ENCODE measurements around the gene CEP112. TPM values are rescaled to one million over a fixed set of nuclear protein-coding genes. Genes with fewer than 3 reads are reported as not detected.

The CEP112 gene
- total and polyA plus RNA-seq, 9 of the 15 experiments (the other 6 are each of a cell fraction or from before 2014, with no cell fraction given), result 0.84 TPM; not detected in 8

- Histone ChIP-seq H3K27ac (ENCODE audit: extremely low read depth, low read depth, low read length) (no peak overlapping the region), H4K20me1 (replicated peaks; ENCODE audit: control insufficient read depth, insufficient read depth, low read length) (no peaks in the 10 kb centered on the region), H3K4me1 (replicated peaks in 1 of 2; ENCODE audit: control insufficient read depth in 2 of 2, insufficient read depth in 2 of 2, low read length in 2 of 2) (no peaks in the 10 kb centered on the region), H3K9ac (ENCODE audit: insufficient read depth in 1 of 2, low read depth in 2 of 2, low read length in 2 of 2) (no peak overlapping the region), H2AFZ (ENCODE audit: low read depth, low read length) (no peak overlapping the region), H3K27me3 (ENCODE audit: control insufficient read depth in 2 of 2, insufficient read depth in 2 of 2, low read length in 2 of 2) (peaks cover 11 to 25% of the 10 kb centered on the region in 2 experiments; a peak in 4 of 5 replicates), H3K9me3 (replicated peaks; ENCODE audit: control insufficient read depth, insufficient read depth, low read depth, low read length) (no peaks in the 10 kb centered on the region), H3K36me3 (ENCODE audit: control insufficient read depth, insufficient read depth, low read length) (no peaks in the 10 kb centered on the region), H3K79me2 (ENCODE audit: control insufficient read depth, insufficient read depth, low read length) (no peaks in the 10 kb centered on the region), H3K4me2 (ENCODE audit: insufficient read depth, low read length) (no peak overlapping the region), H3K9me1 (ENCODE audit: control insufficient read depth, insufficient read depth, low read length) (no peaks in the 10 kb centered on the region), H3K4me3 (no peak overlapping the region)
- no peak for TF ChIP-seq ZNF3 (CRISPR knock-in tag; IDR thresholded peaks at IDR 0.05)
- TF ChIP-seq CBFB (CRISPR knock-in tag; IDR thresholded peaks at IDR 0.05), result no peak
- no peak for TF ChIP-seq NFRKB (IDR thresholded peaks at IDR 0.05; ENCODE audit: low read depth)
- TF ChIP-seq HNRNPLL (IDR thresholded peaks at IDR 0.05; ENCODE audit: low read depth, low read length, poor library complexity, severe bottlenecking), result no peak
- TF ChIP-seq TARDBP (IDR thresholded peaks at IDR 0.05), result no peak
- TF ChIP-seq EWSR1 (IDR thresholded peaks at IDR 0.05; ENCODE audit: borderline replicate concordance, low read depth, partially characterized antibody), result no peak
- TF ChIP-seq ATF2 (CRISPR knock-in tag; IDR thresholded peaks at IDR 0.05), result no peak
- no peak for TF ChIP-seq BRF1 (IDR thresholded peaks at IDR 0.05; ENCODE audit: borderline replicate concordance, extremely low read depth, insufficient read length)
- TF ChIP-seq ZNF586 (CRISPR knock-in tag; conservative IDR thresholded peaks at IDR 0.05), result no peak
- TF ChIP-seq ZNF24 (IDR thresholded peaks at IDR 0.05), result no peak
- no peak for TF ChIP-seq PTRF (tag; IDR thresholded peaks at IDR 0.05)
- no peak for TF ChIP-seq ZNF140 (CRISPR knock-in tag; IDR thresholded peaks at IDR 0.05)
- no peak for TF ChIP-seq ZBTB12 (CRISPR knock-in tag; IDR thresholded peaks at IDR 0.05)
- TF ChIP-seq CXXC5 (CRISPR knock-in tag; IDR thresholded peaks at IDR 0.05), result no peak
- no peak for TF ChIP-seq PREB (CRISPR knock-in tag; IDR thresholded peaks at IDR 0.05)
- no peak for TF ChIP-seq ASH1L (IDR thresholded peaks at IDR 0.05; ENCODE audit: borderline replicate concordance, low read depth, partially characterized antibody)
- TF ChIP-seq HOMEZ (CRISPR knock-in tag; IDR thresholded peaks at IDR 0.05), result no peak
- TF ChIP-seq ZNF696 (CRISPR knock-in tag; conservative IDR thresholded peaks at IDR 0.05), result no peak
- no peak for TF ChIP-seq ARHGAP35 (IDR thresholded peaks at IDR 0.05; ENCODE audit: partially characterized antibody)
- TF ChIP-seq POLR2G (IDR thresholded peaks at IDR 0.05; ENCODE audit: low read depth, low read length), result no peak
- WGBS (ENCODE audit: insufficient coverage, low coverage, missing lambda C conversion rate), result 9% methylated on average over 8 of the region's 8 CpGs
- no TSS peak for BruUV-seq (replicated peaks)
- in situ Hi-C loops (cut with MboI), result no loop called here
- no peak for ATAC-seq
- ChIA-PET POLR2A (interaction anchor here (0.6 kb wide), 1 partner anchor 110 kb away, joined by 4 read pairs; no protein-coding TSS in a partner anchor), CTCF (ENCODE audit: low intra/inter-chr PET ratio) (no interaction called here)
- no peak for DNase-seq (ENCODE audit: extremely low read depth in 1 of 4, low spot score in 3 of 4)
- FAIRE-seq, result no peak
- intact Hi-C loops (cut with micrococcal nuclease), result no loop called here
Observed at GRCh38 chr17:66198242-66198641, 6.3 kb upstream of the CEP112 start.
